GM10248 (cell line): ENCODE results near the gene NCBP3.

Source experiments
- CTCF ChIA-PET: fragments of 300-600 bp; sonication (Branson Sonifier 250); formaldehyde crosslinking; extraction: SDS; loops from one replicate; lab custom pipeline; 2021; ENCODE audit warnings: antibody characterized with exemption; lab: Yijun Ruan, JAX
- POLR2A ChIA-PET: fragments of 350-650 bp; sonication (Branson Sonifier 250); formaldehyde crosslinking; extraction: SDS; loops from one replicate; lab custom pipeline; 2020; ENCODE audit warnings: antibody characterized with exemption; lab: Yijun Ruan, JAX
- DNase-seq: peaks from one replicate; pipeline ENCODE4 v3.0.0; 2012; ENCODE audit errors: extremely low spot score
- TF ChIP-seq, protein P1 (sequence below): IDR thresholded peaks from 2 replicates; pipeline ENCODE4 v1.5.1; 2012; ENCODE audit warnings: mild to moderate bottlenecking, low read depth; ENCODE audit errors: extremely low read depth, missing control alignments, control extremely low read depth

Gene NCBP3

GRCh38 chr17:3821101-3821500 lies 24.9 kb downstream of the NCBP3 start:
- TF ChIP-seq, protein P1, sequence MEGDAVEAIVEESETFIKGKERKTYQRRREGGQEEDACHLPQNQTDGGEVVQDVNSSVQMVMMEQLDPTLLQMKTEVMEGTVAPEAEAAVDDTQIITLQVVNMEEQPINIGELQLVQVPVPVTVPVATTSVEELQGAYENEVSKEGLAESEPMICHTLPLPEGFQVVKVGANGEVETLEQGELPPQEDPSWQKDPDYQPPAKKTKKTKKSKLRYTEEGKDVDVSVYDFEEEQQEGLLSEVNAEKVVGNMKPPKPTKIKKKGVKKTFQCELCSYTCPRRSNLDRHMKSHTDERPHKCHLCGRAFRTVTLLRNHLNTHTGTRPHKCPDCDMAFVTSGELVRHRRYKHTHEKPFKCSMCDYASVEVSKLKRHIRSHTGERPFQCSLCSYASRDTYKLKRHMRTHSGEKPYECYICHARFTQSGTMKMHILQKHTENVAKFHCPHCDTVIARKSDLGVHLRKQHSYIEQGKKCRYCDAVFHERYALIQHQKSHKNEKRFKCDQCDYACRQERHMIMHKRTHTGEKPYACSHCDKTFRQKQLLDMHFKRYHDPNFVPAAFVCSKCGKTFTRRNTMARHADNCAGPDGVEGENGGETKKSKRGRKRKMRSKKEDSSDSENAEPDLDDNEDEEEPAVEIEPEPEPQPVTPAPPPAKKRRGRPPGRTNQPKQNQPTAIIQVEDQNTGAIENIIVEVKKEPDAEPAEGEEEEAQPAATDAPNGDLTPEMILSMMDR: no peak
- CTCF ChIA-PET: interaction anchor here (0.9 kb wide), 1 partner anchor 23 kb away, joined by 4 read pairs; no protein-coding TSS in a partner anchor
- DNase-seq: no peak
- POLR2A ChIA-PET: no interaction called here

DNA sequence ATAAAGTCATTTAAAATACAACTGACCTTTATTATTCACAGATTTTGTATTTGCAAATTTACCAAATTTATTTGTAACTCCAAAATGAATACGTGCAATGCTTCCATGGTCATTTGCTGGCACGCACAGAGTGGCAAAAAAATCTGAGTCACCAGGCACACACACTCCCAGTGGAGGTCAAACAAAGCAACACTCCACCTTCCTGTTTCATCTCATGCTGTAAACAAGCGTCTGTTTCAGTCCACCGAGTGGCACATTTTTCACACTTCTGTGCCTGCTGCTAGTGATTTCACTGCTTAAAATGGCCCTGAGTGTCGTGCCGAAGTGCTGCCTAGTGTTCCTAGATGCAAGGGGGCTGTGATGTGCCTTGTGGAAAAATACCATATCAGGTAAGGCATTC lies 27.3 kb downstream of the NCBP3 start:
- POLR2A ChIA-PET: no interaction called here

GRCh38 chr17:3817851-3818605 lies 28.0 kb downstream of the NCBP3 start:
- no peak for DNase-seq
- ChIA-PET CTCF (interaction anchor here (1.4 to 2.5 kb wide), 5 partner anchors 7 to 80 kb away, joined by 4 to 23 read pairs (median 14); partner anchors contain the start of gene NCBP3), POLR2A (no interaction called here)
- TF ChIP-seq, protein P1: no peak

More for the DNA sequence above, 27.3 kb downstream of the NCBP3 start:
- CTCF ChIA-PET: interaction anchor here (2.4 to 2.5 kb wide), 2 partner anchors 9 to 13 kb away, joined by 14 to 23 read pairs; no protein-coding TSS in a partner anchor
- TF ChIP-seq, protein P1: no peak
- DNase-seq: no peak

DNA sequence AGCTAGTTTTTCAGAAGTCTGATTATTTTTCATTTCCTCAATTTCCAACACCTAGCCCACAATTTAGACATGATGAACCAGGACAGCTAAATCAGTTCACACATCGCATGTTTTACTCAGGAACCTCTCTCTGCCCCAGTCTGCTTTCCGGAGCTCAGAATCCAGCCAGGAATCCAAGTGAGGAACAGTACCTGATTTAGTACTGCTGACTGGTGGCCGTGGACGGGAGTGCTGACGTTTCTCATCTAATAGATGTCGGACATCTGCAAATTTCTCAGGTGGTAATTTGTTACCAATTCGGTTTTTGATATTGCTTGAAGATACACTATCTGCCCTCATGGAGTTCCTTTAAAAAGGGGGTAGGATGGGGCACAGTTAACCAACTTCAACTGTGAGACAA lies 30.1 kb downstream of the NCBP3 start:
- DNase-seq: no peak
- CTCF ChIA-PET: interaction anchor here (1.0 to 2.2 kb wide), 4 partner anchors 11 to 78 kb away, joined by 3 to 18 read pairs (median 6); partner anchors contain the start of gene NCBP3
- TF ChIP-seq, protein P1: no peak
- POLR2A ChIA-PET: no interaction called here

- ChIA-PET CTCF (interaction anchor here (1.0 to 2.0 kb wide), 3 partner anchors 12 to 77 kb away, joined by 3 to 8 read pairs (median 5); no protein-coding TSS in a partner anchor), POLR2A (no interaction called here)
- DNase-seq: no peak
- TF ChIP-seq, protein P1: no peak
Observed at GRCh38 chr17:3815122-3815521, 30.9 kb downstream of the NCBP3 start.

- no peak for DNase-seq
- POLR2A ChIA-PET: no interaction called here
- CTCF ChIA-PET: interaction anchor here (1.0 to 2.0 kb wide), 2 partner anchors 13 to 76 kb away, joined by 5 to 8 read pairs; no protein-coding TSS in a partner anchor
- TF ChIP-seq, protein P1: no peak
Observed at GRCh38 chr17:3814361-3814760, 31.7 kb downstream of the NCBP3 start.
